Keratinocyte (primary cell): ENCODE data around the gene PPY. TPM values are rescaled to one million over a fixed set of nuclear protein-coding genes. Genes with fewer than 3 reads are reported as not detected.

Source experiments
- DNase-seq: peaks from one replicate; pipeline ENCODE4 v3.0.0-alpha.2; 2011; ENCODE audit warnings: low read depth, missing footprints, low spot score
- FAIRE-seq: peaks from 2 replicates; lab custom pipeline; 2011; peaks lifted over from hg19 to GRCh38; lab: Jason Lieb, UNC
- H2AFZ ChIP-seq: 2 replicates; pipeline ENCODE4 v1.6.0; 2012; ENCODE audit warnings: low read length, control low read depth, inconsistent platforms; ENCODE audit not compliant: control insufficient read depth
- H3K27ac ChIP-seq: 2 replicates; pipeline ENCODE4 v1.5.1; 2011; ENCODE audit warnings: low read length; ENCODE audit not compliant: control insufficient read depth, insufficient read depth
- H3K27me3 ChIP-seq: 3 replicates; pipeline ENCODE4 v1.6.0; 2011; ENCODE audit warnings: low read length; ENCODE audit not compliant: control insufficient read depth, insufficient read depth; ENCODE audit errors: extremely low read depth
- H3K36me3 ChIP-seq, 2 experiments: 2 replicates in 1 of 2; 3 replicates in 1 of 2; pipeline ENCODE4 v1.5.1; 2011; ENCODE audit warnings: low read length in 2 of 2, mild to moderate bottlenecking in 1 of 2; ENCODE audit not compliant: control insufficient read depth in 2 of 2, insufficient read depth in 2 of 2; ENCODE audit errors: extremely low read depth in 1 of 2
- H3K4me1 ChIP-seq: 3 replicates; pipeline ENCODE4 v1.5.1; 2011; ENCODE audit warnings: low read length; ENCODE audit not compliant: control insufficient read depth, insufficient read depth; ENCODE audit errors: extremely low read depth
- H3K4me2 ChIP-seq: 3 replicates; pipeline ENCODE4 v1.6.0; 2011; ENCODE audit warnings: low read depth, low read length; ENCODE audit not compliant: control insufficient read depth, insufficient read depth; ENCODE audit errors: extremely low read depth
- H3K4me3 ChIP-seq, 3 experiments: fragments of 200-600 bp in 1 of 3; sonication (generic) in 1 of 3; 2 replicates in 2 of 3; 3 replicates in 1 of 3; pipeline ENCODE4 v1.5.1; 2011 to 2016; ENCODE audit warnings: low read length in 3 of 3, mild to moderate bottlenecking in 3 of 3, control low read depth in 2 of 3, inconsistent platforms in 1 of 3, low read depth in 1 of 3, mixed read lengths in 1 of 3, mixed run types in 1 of 3, moderate library complexity in 1 of 3; ENCODE audit not compliant: control insufficient read depth in 2 of 3, insufficient read depth in 2 of 3; ENCODE audit errors: extremely low read depth in 1 of 3
- H3K79me2 ChIP-seq: 2 replicates; pipeline ENCODE4 v1.6.0; 2012; ENCODE audit warnings: low read length; ENCODE audit not compliant: control insufficient read depth, insufficient read depth
- H3K9ac ChIP-seq: 3 replicates; pipeline ENCODE4 v1.6.0; 2011; ENCODE audit warnings: low read length; ENCODE audit not compliant: control insufficient read depth, insufficient read depth; ENCODE audit errors: extremely low read depth
- H3K9me1 ChIP-seq: 3 replicates; pipeline ENCODE4 v1.6.0; 2011; ENCODE audit warnings: low read length; ENCODE audit not compliant: control insufficient read depth, insufficient read depth; ENCODE audit errors: extremely low read depth
- H3K9me3 ChIP-seq: 2 replicates; pipeline ENCODE4 v1.5.1; 2012; ENCODE audit warnings: low read depth, low read length; ENCODE audit not compliant: control insufficient read depth
- H4K20me1 ChIP-seq: 3 replicates; pipeline ENCODE4 v1.6.0; 2011; ENCODE audit warnings: low read length; ENCODE audit not compliant: control insufficient read depth, insufficient read depth; ENCODE audit errors: extremely low read depth
- EZH2 ChIP-seq: IDR thresholded peaks from one replicate; pipeline ENCODE4 v1.6.1; 2012; ENCODE audit warnings: inconsistent platforms, mild to moderate bottlenecking, low read length, moderate library complexity
- dilution Hi-C: fragments of 300-500 bp; cut with MboI; formaldehyde crosslinking; loops from one replicate; pipeline ENCODE4 v1.7.0; 2020; ENCODE audit warnings: low sequenced_read_pairs; ENCODE audit not compliant: extremely low pct_ligation_motif_present
- polyA plus RNA-seq, 5 experiments: library from polyadenylated mRNA; depleted of rRNA in 3 of 5; stranded (reverse) in 3 of 5; stranded (forward) in 1 of 5; unstranded in 1 of 5; fragments of >200 nt; gene quantifications; 1 replicate in 1 of 5; 2 replicates in 3 of 5; 3 replicates in 1 of 5; pipeline versions ENCODE4 v1.2.1 to v1.2.3, GENCODE V29; 2011 to 2012; ENCODE audit warnings: missing spikeins in 2 of 5, low read depth in 1 of 5, low replicate concordance in 1 of 5
- TF ChIP-seq, protein P1 (sequence below), 3 experiments: IDR thresholded peaks in 1 of 3; conservative IDR thresholded peaks in 1 of 3; optimal IDR thresholded peaks in 1 of 3; 2 replicates in 2 of 3; 3 replicates in 1 of 3; pipeline versions ENCODE3 to v1.5.1; 2011; ENCODE audit warnings: low read length in 3 of 3, mild to moderate bottlenecking in 3 of 3, moderate library complexity in 2 of 3, control low read depth in 1 of 3, inconsistent platforms in 1 of 3; ENCODE audit not compliant: insufficient read depth in 2 of 3; ENCODE audit errors: extremely low read depth in 1 of 3

PPY gene
- polyA plus RNA-seq, 1 donor (not counting 4 experiments of a cell fraction or from before 2014, with no cell fraction given) = not detected

DNA sequence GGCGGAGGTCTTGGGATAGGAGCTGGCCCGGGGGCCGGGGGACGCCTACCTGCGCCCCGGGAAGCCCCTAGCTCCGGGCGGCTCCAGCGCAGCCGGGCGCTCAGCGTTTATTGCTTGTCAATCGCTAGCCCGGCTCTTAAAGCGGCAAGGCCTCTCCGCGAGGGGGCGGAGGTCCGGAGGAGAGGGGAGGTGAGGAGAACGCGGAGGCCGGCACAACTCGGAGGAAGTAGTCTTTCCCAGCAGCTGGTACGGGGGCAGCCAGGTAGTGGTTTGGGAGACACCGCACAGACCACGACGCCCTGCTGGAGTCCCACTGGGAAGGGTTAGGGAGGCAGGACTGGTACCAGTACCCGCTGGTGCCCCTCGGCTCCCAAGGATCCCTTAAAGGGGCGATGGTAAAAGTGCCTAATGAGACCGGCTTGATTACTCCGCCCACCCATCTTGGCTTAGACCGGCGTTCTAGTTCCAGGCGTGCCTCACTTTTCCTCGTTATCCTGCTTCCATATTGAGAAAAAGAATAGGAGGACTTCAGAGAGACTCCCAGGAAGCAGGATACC lies 34.8 kb downstream of the PPY start, which contains the start of gene MPP2:
MPP2 (minus strand) TSS at position 112 of the 557 bp plus-strand sequence. CDS start 3,076 bp downstream, outside the sequence.
- Histone ChIP-seq H3K9me1 (no peaks in the 10 kb centered on the region), H3K79me2 (no peaks in the 10 kb centered on the region), H3K9me3 (no peaks in the 10 kb centered on the region), H3K27ac (no peak within 1 kb of the TSS), H2AFZ (peak within 1 kb of the TSS; percentile 46), H3K4me3 (peak within 1 kb of the TSS in 1 of 3 experiments; percentile 43), H3K27me3 (peaks cover 62% of the 10 kb centered on the region), H3K4me2 (peak within 1 kb of the TSS; percentile 54), H3K36me3 (no peaks in the 10 kb centered on the region), H3K9ac (no peak within 1 kb of the TSS), H4K20me1 (no peaks in the 10 kb centered on the region), H3K4me1 (peaks cover 8% of the 10 kb centered on the region)
- dilution Hi-C loops = no loop called here
- no peak for FAIRE-seq
- DNase-seq = no peak
- TF ChIP-seq, protein P1, sequence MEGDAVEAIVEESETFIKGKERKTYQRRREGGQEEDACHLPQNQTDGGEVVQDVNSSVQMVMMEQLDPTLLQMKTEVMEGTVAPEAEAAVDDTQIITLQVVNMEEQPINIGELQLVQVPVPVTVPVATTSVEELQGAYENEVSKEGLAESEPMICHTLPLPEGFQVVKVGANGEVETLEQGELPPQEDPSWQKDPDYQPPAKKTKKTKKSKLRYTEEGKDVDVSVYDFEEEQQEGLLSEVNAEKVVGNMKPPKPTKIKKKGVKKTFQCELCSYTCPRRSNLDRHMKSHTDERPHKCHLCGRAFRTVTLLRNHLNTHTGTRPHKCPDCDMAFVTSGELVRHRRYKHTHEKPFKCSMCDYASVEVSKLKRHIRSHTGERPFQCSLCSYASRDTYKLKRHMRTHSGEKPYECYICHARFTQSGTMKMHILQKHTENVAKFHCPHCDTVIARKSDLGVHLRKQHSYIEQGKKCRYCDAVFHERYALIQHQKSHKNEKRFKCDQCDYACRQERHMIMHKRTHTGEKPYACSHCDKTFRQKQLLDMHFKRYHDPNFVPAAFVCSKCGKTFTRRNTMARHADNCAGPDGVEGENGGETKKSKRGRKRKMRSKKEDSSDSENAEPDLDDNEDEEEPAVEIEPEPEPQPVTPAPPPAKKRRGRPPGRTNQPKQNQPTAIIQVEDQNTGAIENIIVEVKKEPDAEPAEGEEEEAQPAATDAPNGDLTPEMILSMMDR (optimal IDR thresholded peaks at IDR 0.05 in 1 of 3, IDR thresholded peaks at IDR 0.05 in 1 of 3, conservative IDR thresholded peaks at IDR 0.05 in 1 of 3; ENCODE audit: extremely low read depth in 1 of 3, insufficient read depth in 2 of 3, low read length in 3 of 3) = peak in 1 of 3 experiments; percentile 4
- TF ChIP-seq EZH2 = peak; percentile 95

- Histone ChIP-seq H3K4me3 (peak overlapping the region in 1 of 3 experiments; percentile 43), H3K27me3 (peaks cover 62% of the 10 kb centered on the region), H3K4me2 (peak overlapping the region; percentile 54), H3K9ac (no peak overlapping the region), H3K79me2 (no peaks in the 10 kb centered on the region), H3K27ac (no peak overlapping the region), H4K20me1 (no peaks in the 10 kb centered on the region), H3K36me3 (no peaks in the 10 kb centered on the region), H2AFZ (no peak overlapping the region), H3K9me3 (no peaks in the 10 kb centered on the region), H3K9me1 (no peaks in the 10 kb centered on the region), H3K4me1 (peaks cover 8% of the 10 kb centered on the region)
- FAIRE-seq (no peak), DNase-seq (no peak)
- TF ChIP-seq, protein P1 (optimal IDR thresholded peaks at IDR 0.05 in 1 of 3, IDR thresholded peaks at IDR 0.05 in 1 of 3, conservative IDR thresholded peaks at IDR 0.05 in 1 of 3; ENCODE audit: extremely low read depth in 1 of 3, insufficient read depth in 2 of 3, low read length in 3 of 3) = no peak
- no peak for TF ChIP-seq EZH2
- dilution Hi-C loops = no loop called here
Observed at GRCh38 chr17:43906951-43907424, 35.3 kb downstream of the PPY start.
